H1 (cell line): ENCODE measurements around the gene TMEM59L. TPM values are rescaled to one million over a fixed set of nuclear protein-coding genes. Genes with fewer than 3 reads are reported as not detected.
A peak's percentile ranks its signal among the peaks of the same experiment; 100 is the strongest.

Experiments used
- ASH2L ChIP-seq: fragments of 200-600, 300-600 bp; sonication (generic); IDR thresholded peaks from one replicate; pipeline ENCODE4 v1.7.1; 2017; ENCODE audit warnings: low read length
- BCL11A ChIP-seq, 2 experiments: IDR thresholded peaks; one replicate each; pipeline ENCODE4 v1.6.1; 2011; ENCODE audit warnings: low read depth in 2 of 2, low read length in 2 of 2, mild to moderate bottlenecking in 2 of 2
- BRCA1 ChIP-seq: IDR thresholded peaks from 2 replicates; pipeline ENCODE4 v1.6.1; 2012; ENCODE audit warnings: low read depth, low read length, improper control_type of control experiment
- CBX5 ChIP-seq: fragments of 300-800, 300-1000 bp; sonication (generic); IDR thresholded peaks from 2 replicates; pipeline ENCODE4 v1.7.1; 2016; ENCODE audit warnings: antibody characterized with exemption, low read length, low read depth
- CREB1 ChIP-seq: IDR thresholded peaks from 2 replicates; pipeline ENCODE4 v1.6.1; 2012; ENCODE audit warnings: inconsistent platforms
- CTBP2 ChIP-seq: IDR thresholded peaks from 2 replicates; pipeline ENCODE4 v1.7.0; 2011; ENCODE audit warnings: borderline replicate concordance, mild to moderate bottlenecking, moderate library complexity, mixed read lengths, low read length; ENCODE audit not compliant: insufficient read depth, insufficient read length
- FOSL1 ChIP-seq: IDR thresholded peaks from 2 replicates; pipeline ENCODE4 v1.6.1; 2011; ENCODE audit warnings: mild to moderate bottlenecking, low read depth, low read length, moderate library complexity; ENCODE audit not compliant: insufficient read depth
- HDAC6 ChIP-seq: IDR thresholded peaks from one replicate; pipeline ENCODE4 v1.7.1; 2012; ENCODE audit warnings: low read depth, mild to moderate bottlenecking, inconsistent platforms, low read length, moderate library complexity
- KDM1A ChIP-seq: fragments of 200-600, 300-600 bp; sonication (generic); IDR thresholded peaks from 2 replicates; pipeline ENCODE4 v1.7.1; 2016; ENCODE audit warnings: mild to moderate bottlenecking, low read length, borderline replicate concordance
- NRF1 ChIP-seq: IDR thresholded peaks from 2 replicates; pipeline ENCODE4 v1.6.1; 2011; ENCODE audit warnings: mild to moderate bottlenecking, low read depth, low read length, improper control_type of control experiment
- POLR2A ChIP-seq, 2 experiments: IDR thresholded peaks; 1 replicate in 1 of 2; 2 replicates in 1 of 2; pipeline ENCODE4 v1.6.1; 2011; ENCODE audit warnings: low read depth in 2 of 2, low read length in 2 of 2, mild to moderate bottlenecking in 2 of 2; ENCODE audit errors: control extremely low read depth in 1 of 2
- RBBP5 ChIP-seq: IDR thresholded peaks from 2 replicates; pipeline ENCODE4 v1.7.1; 2012; ENCODE audit warnings: low read depth, mild to moderate bottlenecking, inconsistent platforms, low read length, moderate library complexity, borderline replicate concordance
- RFX5 ChIP-seq: IDR thresholded peaks from 2 replicates; pipeline ENCODE4 v1.6.1; 2011; ENCODE audit warnings: low read depth, low read length, improper control_type of control experiment, borderline replicate concordance
- SIX5 ChIP-seq: IDR thresholded peaks from 2 replicates; pipeline ENCODE4 v1.6.1; 2011; ENCODE audit warnings: mild to moderate bottlenecking, low read depth, low read length
- SP1 ChIP-seq: IDR thresholded peaks from 2 replicates; pipeline ENCODE4 v1.6.1; 2011; ENCODE audit warnings: low read depth, low read length
- TAF1 ChIP-seq: IDR thresholded peaks from 2 replicates; pipeline ENCODE4 v1.6.1; 2011; ENCODE audit warnings: mild to moderate bottlenecking, low read depth, low read length
- TCF12 ChIP-seq: IDR thresholded peaks from 2 replicates; pipeline ENCODE4 v1.6.1; 2011; ENCODE audit warnings: low read depth, mild to moderate bottlenecking, low read length
- ZNF274 ChIP-seq: IDR thresholded peaks from 2 replicates; pipeline ENCODE4 v1.7.0; 2012; ENCODE audit warnings: low read length, borderline replicate concordance; ENCODE audit errors: extremely low read depth
- polyA plus RNA-seq, 7 experiments: library from polyadenylated mRNA; depleted of rRNA in 3 of 7; stranded (reverse) in 5 of 7; unstranded in 2 of 7; fragments of >200 nt in 5 of 7; fragments of 200-250 nt in 2 of 7; gene quantifications; 1 replicate in 5 of 7; 2 replicates in 1 of 7; 4 replicates in 1 of 7; pipeline versions ENCODE4 v1.2.1 to v1.2.3, GENCODE V29; 2011 to 2013; ENCODE audit warnings: missing spikeins in 2 of 7, mixed read lengths in 2 of 7
- total RNA-seq: library from RNA; stranded (reverse); fragmentation: NEBNext Ultra II Directional; extraction: Animal tissue kit (Norgen Biotek cat#: 25700); gene quantifications from 2 replicates; pipeline ENCODE4 v1.2.1, GENCODE V29; 2021
- TF ChIP-seq, protein P1 (sequence below), 3 experiments: IDR thresholded peaks; 1 replicate in 2 of 3; 2 replicates in 1 of 3; pipeline versions ENCODE4 v1.5.1 to v1.6.1; 2011; ENCODE audit warnings: low read length in 3 of 3, mild to moderate bottlenecking in 3 of 3, inconsistent platforms in 2 of 3, low read depth in 1 of 3, moderate library complexity in 1 of 3; ENCODE audit not compliant: insufficient read depth in 1 of 3; ENCODE audit errors: control extremely low read depth in 1 of 3
- TF ChIP-seq, protein P2 (sequence below): IDR thresholded peaks from 2 replicates; pipeline ENCODE4 v1.6.1; 2011; ENCODE audit warnings: low read depth, mild to moderate bottlenecking, low read length; ENCODE audit not compliant: insufficient read depth
- TF ChIP-seq, protein P3 (sequence below): IDR thresholded peaks from 2 replicates; pipeline ENCODE4 v1.6.1; 2012; ENCODE audit warnings: inconsistent platforms

Gene TMEM59L
- total and polyA plus RNA-seq, 2 of the 8 experiments (the other 6 are each of a cell fraction or from before 2014, with no cell fraction given) = 4.0 to 12.2 TPM

DNA sequence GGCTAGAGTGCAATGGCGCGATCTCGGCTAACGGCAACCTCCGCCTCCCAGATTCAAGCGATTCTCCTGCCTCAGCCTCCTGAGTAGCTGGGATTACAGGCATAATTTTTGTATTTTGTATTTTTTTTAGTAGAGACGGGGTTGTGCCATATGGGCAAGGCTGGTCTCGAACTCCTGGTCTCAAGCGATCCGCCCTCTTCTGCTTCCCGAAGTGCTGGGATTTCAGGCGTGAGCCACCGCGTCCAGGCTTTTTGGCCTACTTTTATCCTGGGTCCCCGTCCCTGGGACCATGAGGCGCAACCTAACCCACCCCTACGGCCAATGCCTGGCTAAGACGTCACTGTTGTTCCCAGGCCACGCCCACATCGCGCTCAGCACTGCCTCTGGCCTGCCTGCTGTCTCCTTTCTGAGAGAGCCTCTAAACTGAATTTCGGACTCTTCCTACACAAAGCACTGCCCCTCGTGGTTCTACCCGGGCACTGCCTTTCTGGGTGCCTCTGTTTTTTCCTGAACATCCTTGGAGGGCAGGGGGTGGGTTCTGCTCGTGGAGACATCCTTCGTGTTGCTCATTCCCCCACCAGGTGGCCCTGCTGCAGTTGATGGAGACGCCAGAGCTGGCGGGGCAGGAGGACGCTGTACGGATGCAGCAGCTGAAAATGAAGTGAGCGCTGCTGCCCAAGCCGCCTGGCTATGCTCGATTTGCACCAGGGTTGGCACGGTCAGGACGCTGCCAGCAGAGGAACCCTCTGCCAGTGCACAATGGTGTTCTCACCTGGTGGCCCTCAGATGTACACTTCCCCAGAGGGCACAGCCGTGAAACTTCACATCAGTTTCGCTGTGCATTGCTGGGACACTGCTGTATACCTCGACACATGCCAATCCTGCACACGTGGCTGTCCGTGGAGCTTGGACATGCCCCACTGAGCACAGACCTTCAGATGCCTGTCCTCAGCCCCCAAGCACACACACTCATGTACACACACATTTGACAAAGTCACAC lies 22.1 kb upstream of the TMEM59L start (continued):
- TF ChIP-seq, protein P1, sequence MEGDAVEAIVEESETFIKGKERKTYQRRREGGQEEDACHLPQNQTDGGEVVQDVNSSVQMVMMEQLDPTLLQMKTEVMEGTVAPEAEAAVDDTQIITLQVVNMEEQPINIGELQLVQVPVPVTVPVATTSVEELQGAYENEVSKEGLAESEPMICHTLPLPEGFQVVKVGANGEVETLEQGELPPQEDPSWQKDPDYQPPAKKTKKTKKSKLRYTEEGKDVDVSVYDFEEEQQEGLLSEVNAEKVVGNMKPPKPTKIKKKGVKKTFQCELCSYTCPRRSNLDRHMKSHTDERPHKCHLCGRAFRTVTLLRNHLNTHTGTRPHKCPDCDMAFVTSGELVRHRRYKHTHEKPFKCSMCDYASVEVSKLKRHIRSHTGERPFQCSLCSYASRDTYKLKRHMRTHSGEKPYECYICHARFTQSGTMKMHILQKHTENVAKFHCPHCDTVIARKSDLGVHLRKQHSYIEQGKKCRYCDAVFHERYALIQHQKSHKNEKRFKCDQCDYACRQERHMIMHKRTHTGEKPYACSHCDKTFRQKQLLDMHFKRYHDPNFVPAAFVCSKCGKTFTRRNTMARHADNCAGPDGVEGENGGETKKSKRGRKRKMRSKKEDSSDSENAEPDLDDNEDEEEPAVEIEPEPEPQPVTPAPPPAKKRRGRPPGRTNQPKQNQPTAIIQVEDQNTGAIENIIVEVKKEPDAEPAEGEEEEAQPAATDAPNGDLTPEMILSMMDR (IDR thresholded peaks at IDR 0.05; ENCODE audit: control extremely low read depth in 1 of 3, insufficient read depth in 1 of 3, low read depth in 1 of 3, low read length in 3 of 3) = peak; percentile 64 to 89 (median 75)
- TF ChIP-seq, protein P2, sequence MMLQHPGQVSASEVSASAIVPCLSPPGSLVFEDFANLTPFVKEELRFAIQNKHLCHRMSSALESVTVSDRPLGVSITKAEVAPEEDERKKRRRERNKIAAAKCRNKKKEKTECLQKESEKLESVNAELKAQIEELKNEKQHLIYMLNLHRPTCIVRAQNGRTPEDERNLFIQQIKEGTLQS = no peak
- TF ChIP-seq CREB1 (peak; percentile 83), TAF1 (peak; percentile 72), CTBP2 (no peak), BRCA1 (no peak), BCL11A (IDR thresholded peaks at IDR 0.05; ENCODE audit: low read depth in 2 of 2, low read length in 2 of 2) (no peak), SP1 (peak; percentile 67; the same call in 1 of the 2 replicates), SIX5 (no peak), NRF1 (no peak), CBX5 (no peak), KDM1A (no peak), ZNF274 (no peak), POLR2A (IDR thresholded peaks at IDR 0.05; ENCODE audit: control extremely low read depth in 1 of 2, low read depth in 2 of 2, low read length in 2 of 2) (peak; percentile 71 to 72), RBBP5 (no peak), ASH2L (no peak), TCF12 (no peak), HDAC6 (no peak), RFX5 (no peak), FOSL1 (no peak)
- TF ChIP-seq, protein P3, sequence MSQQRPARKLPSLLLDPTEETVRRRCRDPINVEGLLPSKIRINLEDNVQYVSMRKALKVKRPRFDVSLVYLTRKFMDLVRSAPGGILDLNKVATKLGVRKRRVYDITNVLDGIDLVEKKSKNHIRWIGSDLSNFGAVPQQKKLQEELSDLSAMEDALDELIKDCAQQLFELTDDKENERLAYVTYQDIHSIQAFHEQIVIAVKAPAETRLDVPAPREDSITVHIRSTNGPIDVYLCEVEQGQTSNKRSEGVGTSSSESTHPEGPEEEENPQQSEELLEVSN = no peak; the same call in 1 of the 2 replicates
